Naive thymus-derived CD8-positive, alpha-beta T cell (primary cell): ENCODE results near the gene DNASE2B. TPM values are rescaled to one million over a fixed set of nuclear protein-coding genes. Genes with fewer than 3 reads are reported as not detected.

Experiments used
- ATAC-seq, 2 donors: fragments of 150-1000 bp; cut with Tn5 transposase in 1 of 2; sonication (Bioruptor Pico), chemical (Tn5 transposase) in 1 of 2; 1 replicate in 1 of 2; 2 replicates in 1 of 2; pipeline ENCODE4 v1.10.0; 2021; ENCODE audit warnings: mild to moderate bottlenecking in 2 of 2, moderate library complexity in 2 of 2
- POLR2A ChIA-PET: fragments of 350-600 bp; sonication (Branson Sonifier 250); formaldehyde crosslinking; loops from one replicate; lab custom pipeline; 2021; ENCODE audit warnings: antibody characterized with exemption; lab: Charles Lee
- DNase-seq, 10 donors: peaks; one replicate each; pipeline versions ENCODE4 v3.0.0 to v3.0.0-alpha.2; 2020 to 2022
- H3K27ac Mint-ChIP-seq, 10 donors: one replicate each; pipeline ENCODE4 v1.8.0; 2020 to 2022; ENCODE audit warnings: mild to moderate bottlenecking in 10 of 10, mixed read lengths in 10 of 10, moderate library complexity in 4 of 10, inconsistent platforms in 1 of 10
- H3K27me3 Mint-ChIP-seq, 5 donors: one replicate each; pipeline ENCODE4 v1.8.0; 2021 to 2022; ENCODE audit warnings: mixed read lengths in 5 of 5
- H3K36me3 Mint-ChIP-seq, 3 donors: one replicate each; pipeline ENCODE4 v1.8.0; 2020 to 2022; ENCODE audit warnings: mixed read lengths in 3 of 3, mild to moderate bottlenecking in 2 of 3, inconsistent platforms in 1 of 3
- H3K4me1 Mint-ChIP-seq, 4 donors: one replicate each; pipeline ENCODE4 v1.8.0; 2021 to 2022; ENCODE audit warnings: mixed read lengths in 4 of 4
- H3K4me3 Mint-ChIP-seq, 10 donors: one replicate each; pipeline ENCODE4 v1.8.0; 2020 to 2022; ENCODE audit warnings: mild to moderate bottlenecking in 10 of 10, mixed read lengths in 10 of 10, moderate library complexity in 6 of 10, inconsistent platforms in 1 of 10
- H3K9me3 Mint-ChIP-seq, 9 donors: one replicate each; pipeline ENCODE4 v1.8.0; 2020 to 2022; ENCODE audit warnings: mixed read lengths in 9 of 9, mild to moderate bottlenecking in 3 of 9, inconsistent platforms in 1 of 9, moderate library complexity in 1 of 9
- polyA plus RNA-seq, 3 donors: library from polyadenylated mRNA; unstranded; fragments of 300-500 nt; fragmentation: Illumina TruSeq; gene quantifications; one replicate each; pipeline ENCODE4 v1.2.3, GENCODE V29; 2021
- total RNA-seq, 8 experiments: library from RNA in 2 of 8; stranded (reverse) in 2 of 8; gene quantifications; one replicate each; pipeline ENCODE4 v1.2.3 and lab custom pipeline; 2021 to 2026

DNASE2B gene
- total and polyA plus RNA-seq, 5 experiments from 2014 or later, result not detected

DNA sequence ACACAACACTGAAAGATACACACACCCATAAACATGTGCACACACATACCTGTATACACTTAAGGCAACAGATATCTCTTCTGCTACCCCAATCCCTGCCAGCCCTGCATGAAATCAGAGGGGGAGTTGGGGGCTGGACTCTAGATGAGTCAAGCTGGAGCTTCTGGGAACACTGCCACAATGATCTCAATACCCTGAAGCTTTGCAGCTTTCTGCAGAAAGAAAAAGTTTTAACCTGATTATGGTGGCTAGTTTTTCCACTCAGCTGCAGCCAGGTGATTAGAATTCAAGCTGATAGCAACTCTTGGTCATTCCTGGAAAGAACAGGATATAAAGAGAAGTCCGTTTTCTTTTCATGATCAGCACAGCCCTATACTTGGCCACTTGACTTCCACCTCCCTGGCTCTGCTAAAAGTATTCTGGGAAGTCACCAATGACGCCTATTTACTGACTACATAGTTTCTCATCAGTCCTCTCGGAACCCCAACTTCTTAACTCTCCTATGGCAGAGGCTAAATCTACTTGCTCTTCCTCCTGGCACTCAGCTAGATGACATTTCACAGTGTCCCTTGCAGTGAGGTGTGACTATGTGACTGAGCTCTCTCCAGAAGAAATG, 20.7 kb upstream of the DNASE2B start:
- POLR2A ChIA-PET, result no interaction called here
- no peak for DNase-seq
- H3K4me3 Mint-ChIP-seq, result no peak overlapping the region
- no peaks in the 10 kb centered on the region for H3K9me3 Mint-ChIP-seq
- no peak overlapping the region for H3K27ac Mint-ChIP-seq
- H3K36me3 Mint-ChIP-seq, result no peaks in the 10 kb centered on the region
- no peak for ATAC-seq
- peaks cover 0 to 4% (median 0%) of the 10 kb centered on the region in 5 donors for H3K27me3 Mint-ChIP-seq
- H3K4me1 Mint-ChIP-seq, result peaks cover 0 to 2% (median 0%) of the 10 kb centered on the region in 4 donors

DNA sequence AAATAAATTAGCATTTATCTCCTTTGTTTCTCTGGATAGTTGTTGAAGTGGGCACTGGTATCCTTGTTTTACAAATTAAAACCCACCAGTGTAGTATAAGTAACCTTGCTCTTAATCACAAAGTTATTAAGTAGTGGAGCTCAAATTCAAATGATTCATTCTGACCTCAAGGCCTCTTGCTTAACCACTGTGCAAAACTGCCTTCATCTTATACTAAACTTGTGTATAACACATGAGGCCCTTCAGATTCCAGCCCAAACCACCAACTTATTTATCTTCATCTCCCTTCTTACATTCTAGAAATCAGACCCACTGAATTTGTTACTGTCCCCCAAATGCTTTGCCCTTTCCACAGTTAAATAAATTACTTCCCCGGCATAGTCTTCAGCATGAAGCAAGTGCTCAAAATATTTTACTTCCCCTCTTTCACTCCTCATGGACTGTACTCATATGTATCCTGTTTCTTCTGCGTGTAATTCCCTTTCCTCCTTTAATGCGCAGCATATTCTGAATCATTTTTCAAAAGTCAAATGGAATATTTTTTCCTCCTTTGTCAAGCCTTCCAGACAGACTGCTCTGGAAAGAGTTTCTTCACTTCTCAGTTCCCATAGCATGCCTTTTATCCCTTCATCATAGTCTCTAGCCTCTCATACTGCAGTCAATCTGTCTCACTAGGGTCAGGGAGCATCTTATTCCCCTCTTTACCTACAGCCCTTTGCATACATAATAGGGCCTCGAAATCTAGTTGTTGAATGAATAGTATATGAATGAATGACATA, 19.0 kb upstream of the DNASE2B start:
- Mint-ChIP-seq H3K27me3 (peaks cover 0 to 4% (median 0%) of the 10 kb centered on the region in 5 donors), H3K27ac (no peak overlapping the region), H3K4me1 (no peaks in the 10 kb centered on the region), H3K9me3 (no peaks in the 10 kb centered on the region), H3K36me3 (no peaks in the 10 kb centered on the region), H3K4me3 (no peak overlapping the region)
- POLR2A ChIA-PET, result no interaction called here
- ATAC-seq (no peak), DNase-seq (no peak)

DNA sequence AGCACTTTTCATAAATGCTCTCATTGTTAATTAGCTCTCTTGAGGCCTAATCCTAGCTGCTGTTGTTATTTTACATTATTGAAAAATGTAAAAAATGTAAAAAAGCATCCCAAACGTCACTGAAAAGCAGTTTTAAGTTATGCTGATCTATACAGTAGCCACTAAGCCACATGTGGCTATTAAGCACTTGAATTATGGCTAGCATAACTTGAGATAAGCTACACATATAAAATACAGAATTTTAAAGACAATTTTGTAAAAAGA, 18.4 kb upstream of the DNASE2B start:
- DNase-seq (no peak), ATAC-seq (no peak)
- H3K27ac Mint-ChIP-seq, result no peak overlapping the region
- H3K4me1 Mint-ChIP-seq, result no peaks in the 10 kb centered on the region
- H3K9me3 Mint-ChIP-seq, result no peaks in the 10 kb centered on the region
- POLR2A ChIA-PET, result no interaction called here
- no peaks in the 10 kb centered on the region for H3K36me3 Mint-ChIP-seq
- H3K27me3 Mint-ChIP-seq, result peaks cover 0 to 4% (median 0%) of the 10 kb centered on the region in 5 donors
- no peak overlapping the region for H3K4me3 Mint-ChIP-seq

DNA sequence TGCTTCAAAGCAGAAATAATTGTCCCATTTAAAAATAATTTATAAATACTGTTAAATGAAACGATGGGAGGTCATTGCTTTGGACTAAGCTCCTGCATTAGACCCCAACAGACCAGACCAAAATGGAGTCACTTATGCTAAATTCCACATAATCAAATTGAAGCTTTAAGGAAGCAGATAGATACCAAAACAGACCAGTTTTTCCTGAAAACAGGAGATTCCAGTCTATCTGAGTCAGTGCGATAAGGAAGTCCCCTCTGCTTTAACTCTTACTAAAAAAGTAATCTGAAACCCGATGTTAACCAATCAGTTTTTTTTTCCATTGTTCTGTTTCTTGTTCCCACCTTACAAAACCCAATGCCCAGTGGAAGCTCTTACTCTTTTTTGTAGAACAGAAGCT, 16.2 kb upstream of the DNASE2B start:
- H3K36me3 Mint-ChIP-seq, result no peaks in the 10 kb centered on the region
- peaks cover 0 to 4% (median 0%) of the 10 kb centered on the region in 5 donors for H3K27me3 Mint-ChIP-seq
- peaks cover 0 to 4% (median 0%) of the 10 kb centered on the region in 4 donors for H3K4me1 Mint-ChIP-seq
- POLR2A ChIA-PET, result no interaction called here
- DNase-seq (no peak), ATAC-seq (no peak)
- no peaks in the 10 kb centered on the region for H3K9me3 Mint-ChIP-seq
- no peak overlapping the region for H3K4me3 Mint-ChIP-seq
- no peak overlapping the region for H3K27ac Mint-ChIP-seq

DNA sequence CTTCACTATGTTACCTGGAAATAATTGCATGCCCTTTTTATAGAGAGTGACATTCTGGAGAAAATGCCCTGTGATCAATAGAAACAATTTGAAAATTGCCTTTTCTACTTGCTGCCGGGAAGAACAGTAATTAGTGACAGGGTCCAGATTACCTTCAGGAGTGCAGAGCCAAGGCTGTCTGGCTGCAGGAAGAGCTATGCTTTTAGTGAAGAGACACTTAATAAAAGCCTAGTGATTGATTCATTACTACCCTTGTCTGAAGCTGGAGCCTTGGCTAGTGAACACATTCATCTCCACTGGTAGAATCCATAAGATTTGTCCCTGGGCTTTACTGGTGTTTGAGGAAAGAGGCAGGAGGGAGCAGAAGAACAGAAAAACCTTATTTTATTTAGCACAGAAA, 12.9 kb upstream of the DNASE2B start:
- DNase-seq, result no peak
- peaks cover 0 to under 1% (median 0%) of the 10 kb centered on the region in 5 donors for H3K27me3 Mint-ChIP-seq
- peaks cover 0 to 4% (median 2%) of the 10 kb centered on the region in 4 donors for H3K4me1 Mint-ChIP-seq
- no peak overlapping the region for H3K4me3 Mint-ChIP-seq
- no peak overlapping the region for H3K27ac Mint-ChIP-seq
- ATAC-seq, result no peak
- peaks cover 0 to under 1% (median 0%) of the 10 kb centered on the region in 3 donors for H3K36me3 Mint-ChIP-seq
- H3K9me3 Mint-ChIP-seq, result no peaks in the 10 kb centered on the region
- POLR2A ChIA-PET, result no interaction called here

DNA sequence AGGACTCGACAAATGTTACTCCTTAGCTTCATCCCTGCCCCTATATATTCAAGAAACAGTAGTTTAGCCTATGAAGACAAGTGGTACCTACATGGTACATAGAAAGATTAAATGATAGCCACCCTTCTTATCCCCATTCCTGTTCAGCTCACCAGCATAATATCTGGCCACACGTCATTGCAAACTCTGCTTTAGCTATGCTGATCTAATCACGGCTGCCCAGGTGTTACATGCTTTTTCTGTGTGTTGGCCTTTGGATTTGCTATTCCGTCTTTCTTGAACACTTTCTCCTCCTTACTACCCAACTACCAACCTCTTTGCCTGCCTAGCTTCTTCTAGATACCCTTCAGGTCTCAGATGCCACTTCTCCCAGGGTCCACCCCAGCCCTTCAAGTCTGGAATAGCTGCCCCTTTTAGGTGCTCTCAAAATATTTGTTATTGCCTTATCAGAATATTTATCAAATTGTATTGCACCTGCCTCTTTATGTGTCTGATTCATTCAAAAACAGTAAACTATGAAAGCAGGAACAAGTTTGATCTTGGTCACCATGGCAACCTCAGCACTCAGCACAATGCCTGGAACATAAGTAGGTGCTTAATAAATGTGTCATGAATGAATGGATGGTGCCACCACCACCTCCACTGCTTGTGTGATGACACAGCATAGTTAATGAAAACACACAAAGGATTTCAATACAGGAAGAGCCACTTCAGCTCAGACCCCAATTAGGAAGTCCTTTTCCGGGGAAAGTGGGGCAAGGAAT, 11.4 kb upstream of the DNASE2B start:
- peaks cover 0 to 2% (median 0%) of the 10 kb centered on the region in 3 donors for H3K36me3 Mint-ChIP-seq
- no peaks in the 10 kb centered on the region for H3K27me3 Mint-ChIP-seq
- POLR2A ChIA-PET, result no interaction called here
- no peak overlapping the region for H3K4me3 Mint-ChIP-seq
- peak overlapping the region in 1 of 10 donors; percentile 49 for H3K27ac Mint-ChIP-seq
- ATAC-seq, result no peak
- peak in 1 of 10 donors; percentile 1 for DNase-seq
- H3K4me1 Mint-ChIP-seq, result peaks cover 0 to 4% (median 2%) of the 10 kb centered on the region in 4 donors
- H3K9me3 Mint-ChIP-seq, result no peaks in the 10 kb centered on the region

DNA sequence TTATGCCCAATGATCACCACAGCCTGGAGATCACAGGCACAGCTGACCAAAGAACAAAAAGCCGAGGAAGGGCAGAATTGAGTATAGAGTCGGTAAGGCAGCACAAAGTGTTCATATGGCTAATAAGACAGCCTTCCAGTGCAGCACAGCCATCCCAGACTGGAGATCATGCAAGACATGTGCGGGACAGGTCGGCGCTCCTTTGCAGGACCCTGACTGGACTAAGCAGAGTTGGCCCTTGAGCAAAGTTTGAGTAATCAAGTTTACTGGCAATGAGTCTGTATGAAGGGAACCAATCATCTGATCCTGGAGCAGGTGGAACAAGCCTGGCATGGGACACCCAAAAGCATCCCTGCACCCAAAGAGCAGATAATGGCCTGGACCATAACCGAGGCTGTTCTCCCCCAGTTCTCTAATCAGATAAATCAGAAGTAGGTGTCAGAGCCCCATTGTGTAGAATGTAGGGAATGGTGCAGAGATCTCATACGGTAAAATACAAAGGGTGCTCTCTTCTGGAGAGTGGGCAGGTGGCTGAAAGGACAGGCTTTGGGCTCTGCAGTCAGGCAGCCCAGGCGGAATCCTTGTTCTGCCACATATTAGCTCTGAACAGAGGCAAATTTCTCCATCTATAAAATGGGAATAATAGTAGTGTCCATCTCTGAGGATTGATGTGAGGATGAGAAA, 10.7 kb upstream of the DNASE2B start:
- ATAC-seq (peak; percentile 27 to 66), DNase-seq (peak in 1 of 10 donors; percentile 16)
- POLR2A ChIA-PET, result no interaction called here
- Mint-ChIP-seq H3K4me1 (peaks cover 0 to 4% (median 2%) of the 10 kb centered on the region in 4 donors), H3K4me3 (no peak overlapping the region), H3K9me3 (no peaks in the 10 kb centered on the region), H3K27me3 (peaks cover 0 to 2% (median 0%) of the 10 kb centered on the region in 5 donors), H3K27ac (peak overlapping the region in 1 of 10 donors; percentile 40), H3K36me3 (peaks cover 0 to 2% (median 0%) of the 10 kb centered on the region in 3 donors)

DNA sequence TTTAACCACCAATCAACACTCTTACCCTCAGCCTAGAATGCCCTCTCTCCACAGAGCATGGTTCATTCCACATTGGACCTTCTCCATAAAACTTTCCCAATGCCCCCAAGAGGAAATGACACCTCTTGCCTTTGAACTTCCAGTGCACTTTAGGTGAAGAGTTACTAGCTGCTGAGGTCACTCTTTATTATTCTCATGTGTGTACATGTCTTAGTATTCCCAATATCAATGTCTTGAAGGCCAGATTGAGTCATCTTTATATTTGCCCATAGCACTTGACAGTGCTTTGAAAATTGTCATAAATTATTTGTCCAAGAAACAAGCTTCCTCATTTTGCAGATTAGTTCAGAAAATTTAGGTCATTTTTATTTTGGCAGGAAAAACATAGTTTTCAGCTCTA, 8.1 kb upstream of the DNASE2B start:
- H3K27me3 Mint-ChIP-seq, result peaks cover 0 to 2% (median 0%) of the 10 kb centered on the region in 5 donors
- POLR2A ChIA-PET, result no interaction called here
- ATAC-seq (no peak), DNase-seq (no peak)
- no peak overlapping the region for H3K27ac Mint-ChIP-seq
- peaks cover 0 to 4% (median 2%) of the 10 kb centered on the region in 4 donors for H3K4me1 Mint-ChIP-seq
- no peaks in the 10 kb centered on the region for H3K9me3 Mint-ChIP-seq
- no peak overlapping the region for H3K4me3 Mint-ChIP-seq
- peaks cover 0 to 2% (median 0%) of the 10 kb centered on the region in 3 donors for H3K36me3 Mint-ChIP-seq

DNA sequence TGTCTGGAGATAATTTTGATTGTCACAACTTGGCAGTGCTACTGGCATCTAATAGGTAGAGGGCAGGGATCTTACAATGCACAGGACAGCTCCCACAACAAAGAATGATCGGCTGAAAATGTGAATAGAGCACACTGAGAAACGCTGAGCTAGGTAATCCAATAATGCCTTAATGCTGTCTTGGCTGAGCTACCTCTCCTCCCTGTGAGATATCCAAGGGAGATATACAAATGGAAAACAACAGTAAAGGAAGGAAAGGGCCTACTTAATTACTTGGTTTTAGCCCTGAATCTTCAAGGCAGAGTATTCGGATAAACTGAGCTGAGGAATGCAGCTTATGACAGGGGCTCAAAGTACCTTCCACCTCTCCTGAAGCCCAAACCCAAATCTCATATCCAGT, 2.9 kb downstream of the DNASE2B start:
- Mint-ChIP-seq H3K4me1 (no peaks in the 10 kb centered on the region), H3K27me3 (no peaks in the 10 kb centered on the region), H3K36me3 (peaks cover 0 to 5% (median 0%) of the 10 kb centered on the region in 3 donors), H3K9me3 (no peaks in the 10 kb centered on the region), H3K4me3 (no peak overlapping the region), H3K27ac (no peak overlapping the region)
- no peak for ATAC-seq
- DNase-seq, result no peak
- POLR2A ChIA-PET, result no interaction called here

DNA sequence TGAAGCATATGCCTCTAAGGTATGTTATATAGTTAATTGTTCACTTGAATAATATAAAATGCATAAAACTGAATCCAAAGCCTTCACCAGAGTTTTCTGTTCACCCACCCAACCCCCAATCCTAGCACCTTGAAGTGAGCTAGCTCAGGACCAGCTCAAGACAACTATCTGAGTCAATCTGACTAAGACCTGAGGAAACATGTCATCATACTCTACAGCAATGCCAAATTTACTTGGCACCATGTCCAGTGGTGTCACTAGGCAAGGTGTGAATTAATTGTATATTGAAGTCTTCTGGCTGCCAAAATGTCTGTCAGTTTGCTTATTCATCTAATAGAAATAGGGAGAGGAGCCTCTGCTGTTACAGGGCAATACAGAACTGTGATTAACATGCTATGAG, 3.8 kb downstream of the DNASE2B start:
- no peak overlapping the region for H3K27ac Mint-ChIP-seq
- ATAC-seq, result no peak
- no peaks in the 10 kb centered on the region for H3K27me3 Mint-ChIP-seq
- POLR2A ChIA-PET, result no interaction called here
- no peaks in the 10 kb centered on the region for H3K4me1 Mint-ChIP-seq
- H3K4me3 Mint-ChIP-seq, result no peak overlapping the region
- H3K36me3 Mint-ChIP-seq, result peaks cover 0 to 5% (median 0%) of the 10 kb centered on the region in 3 donors
- no peak for DNase-seq
- H3K9me3 Mint-ChIP-seq, result no peaks in the 10 kb centered on the region

DNA sequence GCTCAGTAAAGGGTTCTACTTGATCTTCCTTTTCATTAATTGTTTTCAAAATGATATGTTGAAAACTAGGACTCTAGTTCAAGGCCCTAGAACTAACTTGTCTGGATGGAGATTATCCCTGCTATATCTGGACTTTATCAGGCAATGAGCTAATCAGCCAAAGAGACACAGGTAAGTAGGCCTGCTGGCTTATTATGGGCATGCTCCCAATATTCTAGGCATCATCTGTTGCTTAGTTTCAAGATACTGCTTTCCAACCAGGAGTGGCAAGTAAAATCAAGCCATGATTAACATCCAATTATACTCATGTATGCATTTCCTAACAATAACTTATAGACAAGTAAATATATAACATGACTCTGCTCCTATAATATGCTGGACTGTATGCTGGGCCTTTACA, 4.2 kb downstream of the DNASE2B start:
- no peak for ATAC-seq
- Mint-ChIP-seq H3K9me3 (no peaks in the 10 kb centered on the region), H3K27ac (no peak overlapping the region), H3K4me3 (no peak overlapping the region), H3K36me3 (peaks cover 0 to 5% (median 0%) of the 10 kb centered on the region in 3 donors), H3K27me3 (no peaks in the 10 kb centered on the region), H3K4me1 (no peaks in the 10 kb centered on the region)
- POLR2A ChIA-PET, result no interaction called here
- DNase-seq, result no peak

DNA sequence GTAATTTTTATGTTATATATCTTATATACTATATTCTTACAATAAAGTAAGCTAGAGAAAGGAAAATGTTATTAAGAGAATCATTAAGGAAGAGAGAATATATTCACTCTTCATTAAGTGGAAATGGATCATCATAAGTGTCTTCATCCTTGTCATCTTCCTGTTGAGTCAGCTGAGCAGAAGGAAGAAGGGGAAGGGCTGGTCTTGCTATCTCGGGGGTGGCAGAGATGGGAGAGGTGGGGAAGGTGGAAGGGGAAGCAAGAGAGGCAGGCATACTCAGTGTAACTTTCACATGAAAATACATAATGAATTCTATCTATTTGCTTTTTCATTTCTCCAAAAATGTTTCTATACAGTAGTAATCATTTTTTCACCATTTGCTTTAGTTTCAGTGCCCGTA, 5.1 kb downstream of the DNASE2B start:
- Mint-ChIP-seq H3K4me3 (no peak overlapping the region), H3K9me3 (no peaks in the 10 kb centered on the region), H3K4me1 (no peaks in the 10 kb centered on the region), H3K36me3 (peaks cover 0 to 5% (median 0%) of the 10 kb centered on the region in 3 donors), H3K27ac (no peak overlapping the region), H3K27me3 (no peaks in the 10 kb centered on the region)
- DNase-seq (no peak), ATAC-seq (no peak)
- POLR2A ChIA-PET, result no interaction called here
